ENCODE measurements around the gene CARS2. TPM values are rescaled to one million over a fixed set of nuclear protein-coding genes. Genes with fewer than 3 reads are reported as not detected.

Gene CARS2
- total and polyA plus RNA-seq, 4 donors = 61.9 to 102 (median 75.0) TPM

- Histone ChIP-seq H3K4me3 (no peak overlapping the region), H3K27me3 (ENCODE audit: control insufficient read depth in 3 of 3, insufficient read depth in 3 of 3, low read length in 2 of 3) (no peaks in the 10 kb centered on the region), H3K36me3 (ENCODE audit: control insufficient read depth in 4 of 4, insufficient read depth in 4 of 4, low read length in 4 of 4) (peaks cover 4 to 32% (median 19%) of the 10 kb centered on the region in 4 donors), H3K9ac (ENCODE audit: insufficient read depth in 1 of 2, low read length in 2 of 2) (no peak overlapping the region), H3K27ac (ENCODE audit: low read depth in 1 of 2, low read length in 1 of 2) (no peak overlapping the region), H3K4me1 (ENCODE audit: control insufficient read depth in 5 of 5, insufficient read depth in 5 of 5, low read length in 5 of 5) (no peaks in the 10 kb centered on the region), H3K9me3 (ENCODE audit: control insufficient read depth in 4 of 4, insufficient read depth in 3 of 4, low read length in 3 of 4) (no peaks in the 10 kb centered on the region)
- DNase-seq = no peak
- 89 to 91% methylated on average over 10 of the region's 10 CpGs for WGBS, 2 donors
- ATAC-seq (ENCODE audit: insufficient read depth, low FRiP score) = no peak
- TF ChIP-seq CTCF (IDR thresholded peaks at IDR 0.05; ENCODE audit: control extremely low read depth, extremely low read depth) = no peak
These were observed 75.3 kb downstream of the CARS2 start for GRCh38 chr13:110630566-110631119.

GRCh38 chr13:110629735-110630134, 76.2 kb downstream of the CARS2 start:
- ATAC-seq (ENCODE audit: insufficient read depth, low FRiP score) (no peak), DNase-seq (no peak)
- no peak for TF ChIP-seq CTCF (IDR thresholded peaks at IDR 0.05; ENCODE audit: control extremely low read depth, extremely low read depth)
- H3K9me3 ChIP-seq (ENCODE audit: control insufficient read depth in 4 of 4, insufficient read depth in 3 of 4, low read length in 3 of 4) = no peaks in the 10 kb centered on the region
- H3K9ac ChIP-seq (ENCODE audit: insufficient read depth in 1 of 2, low read length in 2 of 2) = no peak overlapping the region
- no peak overlapping the region for H3K4me3 ChIP-seq
- no peak overlapping the region for H3K27ac ChIP-seq (ENCODE audit: low read depth in 1 of 2, low read length in 1 of 2)
- no peaks in the 10 kb centered on the region for H3K27me3 ChIP-seq (ENCODE audit: control insufficient read depth in 3 of 3, insufficient read depth in 3 of 3, low read length in 2 of 3)
- 79 to 88% methylated on average over 7 of the region's 7 CpGs for WGBS, 2 donors
- peaks cover 4 to 34% (median 15%) of the 10 kb centered on the region in 4 donors for H3K36me3 ChIP-seq (ENCODE audit: control insufficient read depth in 4 of 4, insufficient read depth in 4 of 4, low read length in 4 of 4)
- no peaks in the 10 kb centered on the region for H3K4me1 ChIP-seq (ENCODE audit: control insufficient read depth in 5 of 5, insufficient read depth in 5 of 5, low read length in 5 of 5)

- Histone ChIP-seq H3K9me3 (ENCODE audit: control insufficient read depth in 4 of 4, insufficient read depth in 3 of 4, low read length in 3 of 4) (no peaks in the 10 kb centered on the region), H3K4me1 (ENCODE audit: control insufficient read depth in 5 of 5, insufficient read depth in 5 of 5, low read length in 5 of 5) (no peaks in the 10 kb centered on the region), H3K27me3 (ENCODE audit: control insufficient read depth in 3 of 3, insufficient read depth in 3 of 3, low read length in 2 of 3) (no peaks in the 10 kb centered on the region), H3K9ac (ENCODE audit: insufficient read depth in 1 of 2, low read length in 2 of 2) (no peak overlapping the region), H3K36me3 (ENCODE audit: control insufficient read depth in 4 of 4, insufficient read depth in 4 of 4, low read length in 4 of 4) (peaks cover under 1 to 30% (median 14%) of the 10 kb centered on the region in 4 donors), H3K4me3 (no peak overlapping the region), H3K27ac (ENCODE audit: low read depth in 1 of 2, low read length in 1 of 2) (no peak overlapping the region)
- ATAC-seq (ENCODE audit: insufficient read depth, low FRiP score) (no peak), DNase-seq (no peak)
- 88 to 90% methylated on average over 19 of the region's 19 CpGs for WGBS, 2 donors
- TF ChIP-seq CTCF (IDR thresholded peaks at IDR 0.05; ENCODE audit: control extremely low read depth, extremely low read depth) = no peak
These were observed 76.8 kb downstream of the CARS2 start for GRCh38 chr13:110628952-110629701.

Data from lung (tissue), 12 donors.